Activated CD4-positive, alpha-beta T cell treated with anti-CD3 and anti-CD28 coated beads, Interleukin-2, Interleukin-4, amounts not matched to agents 100 ng/mL and 50 ng/mL, durations not matched to agents 16 hours and 8 hours (primary cell): ENCODE measurements around the gene RAP1B.

Experiments used
- DNase-seq: peaks from one replicate; pipeline ENCODE4 v3.0.0-alpha.2; 2020; ENCODE audit warnings: low spot score

RAP1B gene

GRCh38 chr12:68612202-68612601 is 1.5 kb downstream of the RAP1B start:
- no peak for DNase-seq

DNA sequence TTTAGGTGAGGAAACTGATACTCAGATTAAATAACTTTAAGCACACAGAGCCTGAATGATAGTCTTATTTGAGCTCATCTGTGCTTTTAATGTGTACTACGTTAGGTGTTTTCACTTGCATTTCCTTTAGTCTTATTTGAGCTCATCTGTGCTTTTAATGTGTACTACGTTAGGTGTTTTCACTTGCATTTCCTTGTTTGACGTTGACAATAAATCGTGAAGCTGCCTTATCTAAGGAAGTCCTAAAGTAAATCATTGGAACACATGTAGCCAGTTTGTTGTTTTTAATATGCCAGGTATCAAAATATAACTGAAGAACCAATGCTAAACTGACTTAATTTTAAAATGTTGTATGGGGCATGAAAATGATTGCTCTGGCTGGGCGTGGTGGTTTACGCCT is 2.0 kb downstream of the RAP1B start:
- no peak for DNase-seq

- peak; percentile 34 for DNase-seq
Observed at GRCh38 chr12:68613209-68613904, 2.7 kb downstream of the RAP1B start.

- DNase-seq, result peak; percentile 54
Observed at GRCh38 chr12:68614105-68614679, 3.5 kb downstream of the RAP1B start.

DNA sequence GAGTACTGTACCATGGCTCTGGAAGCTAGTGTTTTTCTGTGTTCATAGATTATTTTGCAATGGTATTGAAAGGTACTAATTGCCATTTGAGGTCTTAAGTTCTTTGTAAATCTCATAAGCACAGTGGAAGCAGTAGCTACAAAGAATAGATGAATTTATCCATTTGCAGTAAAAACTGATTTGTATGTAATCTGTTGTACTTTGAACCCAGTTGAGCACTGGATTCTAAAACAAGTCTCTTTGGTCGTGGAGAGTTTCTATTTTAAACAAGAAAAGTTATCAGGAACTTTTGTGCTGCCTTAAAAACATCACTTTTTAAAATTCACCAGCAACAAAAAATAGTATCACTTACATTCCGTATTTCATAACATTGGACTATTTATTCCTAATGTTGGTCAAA is 4.1 kb downstream of the RAP1B start:
- no peak for DNase-seq

- DNase-seq, result no peak
Observed at GRCh38 chr12:68617160-68617926, 6.6 kb downstream of the RAP1B start.

GRCh38 chr12:68619541-68619940 is 8.8 kb downstream of the RAP1B start:
- no peak for DNase-seq

DNA sequence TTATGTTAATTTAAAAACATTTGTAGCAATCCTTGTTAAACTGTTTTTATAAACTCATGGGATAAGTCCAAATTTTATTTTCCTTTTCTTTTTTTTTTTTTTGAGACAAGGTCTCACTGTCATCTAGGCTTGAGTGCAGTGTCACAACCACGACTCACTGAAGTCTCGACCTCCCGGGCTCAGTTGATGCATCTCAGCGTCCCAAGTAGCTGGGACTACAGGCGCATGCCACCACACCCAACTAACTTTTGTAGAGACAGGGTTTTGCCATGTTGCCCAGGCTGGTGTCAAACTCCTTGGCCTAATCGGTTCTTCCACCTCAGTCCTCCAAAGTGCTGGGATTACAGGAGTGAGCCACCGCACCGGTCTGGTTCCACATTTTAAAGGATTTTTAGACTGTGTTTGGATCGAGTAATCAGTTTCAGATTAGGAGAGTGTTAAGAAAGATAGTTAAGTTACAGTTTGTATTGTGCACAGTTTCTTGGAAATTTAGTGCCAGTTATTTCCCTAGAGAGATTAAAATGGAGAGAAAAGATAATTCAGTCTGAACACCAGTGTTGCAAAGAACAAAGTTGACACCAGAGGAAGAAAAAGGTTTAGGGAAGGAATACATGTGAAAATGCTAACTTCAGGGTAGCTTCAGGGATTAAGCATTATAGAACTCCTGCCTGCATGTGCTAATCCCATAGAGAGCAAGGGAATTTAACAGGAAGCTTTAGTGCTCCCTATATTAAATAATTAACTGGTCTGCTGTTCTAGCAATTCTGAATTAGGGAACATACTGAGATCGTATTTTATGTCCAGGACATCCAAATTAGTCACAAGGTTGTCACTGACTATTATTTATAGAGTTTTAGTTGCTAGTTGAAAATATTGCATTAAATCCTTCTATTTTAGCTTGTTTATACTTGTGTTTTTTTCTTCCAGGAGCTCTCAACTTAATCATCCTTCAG is 10.1 kb downstream of the RAP1B start:
- no peak for DNase-seq

DNA sequence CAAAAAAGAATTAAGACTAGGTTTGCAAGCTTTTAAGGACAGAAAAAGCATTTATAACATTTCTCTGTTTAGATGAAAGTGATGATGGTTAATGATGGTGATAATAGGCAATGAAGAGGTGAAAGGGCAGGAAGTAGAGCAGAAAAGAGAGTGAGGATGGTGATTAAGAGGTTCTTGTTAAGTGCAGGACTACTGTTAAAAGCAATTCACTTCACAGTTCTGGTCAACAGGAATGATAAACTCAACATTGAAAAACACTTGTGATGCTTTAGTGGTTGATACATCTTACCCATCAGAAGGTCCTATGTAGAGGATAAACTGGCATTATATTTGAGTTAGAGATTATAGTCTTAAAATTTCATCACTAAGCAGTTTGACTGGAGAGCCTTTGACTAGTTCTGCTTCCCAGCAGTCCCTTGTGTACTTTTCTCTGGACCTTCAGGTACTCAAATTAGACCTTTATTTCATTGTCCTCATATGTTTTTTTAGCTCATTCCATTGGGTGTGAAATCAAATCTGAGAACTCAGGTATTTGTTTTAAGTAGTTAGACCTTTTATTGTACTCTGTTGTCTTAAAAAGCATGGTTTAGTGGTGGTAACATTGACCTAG is 10.9 kb downstream of the RAP1B start:
- no peak for DNase-seq

- no peak for DNase-seq
Observed at GRCh38 chr12:68622250-68622649, 11.6 kb downstream of the RAP1B start.

- DNase-seq, result no peak
Observed at GRCh38 chr12:68623059-68623458, 12.4 kb downstream of the RAP1B start.

GRCh38 chr12:68623984-68624383 is 13.3 kb downstream of the RAP1B start:
- DNase-seq, result no peak

- DNase-seq, result no peak
Observed at GRCh38 chr12:68624933-68625332, 14.2 kb downstream of the RAP1B start.

- DNase-seq, result no peak
Observed at GRCh38 chr12:68627673-68628319, 17.1 kb downstream of the RAP1B start.

DNA sequence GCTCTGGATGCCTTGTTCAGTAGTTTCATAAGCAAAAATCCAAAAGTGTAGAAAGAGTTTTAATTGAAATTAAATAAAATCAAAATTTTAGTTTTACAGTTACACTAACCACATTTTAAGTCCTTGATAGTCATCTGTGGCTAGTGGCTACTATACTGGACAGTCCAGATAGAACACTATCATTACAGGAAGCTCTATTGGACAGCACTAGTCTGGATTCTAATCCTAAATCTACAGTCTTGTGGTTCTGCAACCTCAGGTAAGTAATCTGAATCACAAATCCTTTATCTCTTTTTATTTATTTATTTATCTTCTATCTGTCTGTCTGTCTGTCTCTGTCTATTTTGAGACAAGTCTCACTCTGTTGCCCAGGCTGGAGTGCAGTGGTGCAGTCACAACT is 18.0 kb downstream of the RAP1B start:
- DNase-seq, result no peak

- DNase-seq, result no peak
Observed at GRCh38 chr12:68630050-68630449, 19.4 kb downstream of the RAP1B start.

GRCh38 chr12:68630598-68630997 is 19.9 kb downstream of the RAP1B start:
- DNase-seq, result no peak

GRCh38 chr12:68631227-68631626 is 20.5 kb downstream of the RAP1B start:
- DNase-seq, result no peak

GRCh38 chr12:68632486-68632885 is 21.8 kb downstream of the RAP1B start:
- DNase-seq, result no peak

DNA sequence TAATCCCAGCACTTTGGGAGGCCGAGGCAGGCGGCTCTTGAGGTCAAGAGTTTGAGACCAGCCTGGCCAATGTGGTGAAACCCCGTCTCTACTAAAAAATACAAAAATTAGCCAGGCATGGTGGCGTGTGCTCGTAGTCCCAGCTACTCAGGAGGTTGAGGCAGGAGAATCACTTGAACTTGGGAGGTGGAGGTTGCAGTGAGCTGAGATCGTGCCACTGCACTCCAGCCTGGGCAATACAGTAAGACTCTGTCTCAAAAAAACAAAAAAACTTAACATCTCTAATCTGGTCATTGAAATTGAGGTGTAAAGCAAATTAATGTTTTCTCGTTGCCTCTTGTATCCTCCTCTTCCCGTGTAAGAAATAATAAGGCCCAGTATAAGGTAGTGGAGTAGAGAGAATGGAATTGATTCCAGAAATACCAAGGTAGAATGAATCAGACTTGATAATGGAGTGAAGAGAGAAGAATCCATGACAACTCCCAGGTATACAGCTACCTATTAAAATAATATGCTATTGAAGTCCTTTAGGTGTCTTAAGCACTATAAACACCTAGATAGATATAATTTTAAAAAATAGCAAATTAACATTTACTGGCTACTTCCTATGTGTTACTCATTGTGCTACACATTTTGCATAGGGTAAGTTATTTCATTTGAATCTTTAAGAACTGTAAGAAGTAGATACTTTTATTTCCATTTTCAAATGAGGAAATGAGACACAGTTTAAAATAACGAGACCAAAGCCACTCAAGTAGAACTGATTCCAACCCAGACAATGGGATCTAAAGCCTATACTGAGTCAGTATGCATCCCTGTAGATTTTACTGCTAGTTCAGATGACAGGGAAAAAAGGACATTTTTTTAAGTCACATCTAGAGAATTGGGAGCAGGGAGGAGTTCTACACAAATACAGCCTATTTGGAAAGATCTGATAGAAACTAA is 23.2 kb downstream of the RAP1B start:
- no peak for DNase-seq
